Activated B cell treated with CpG ODN at 0.5 μM for 24 hours (primary cell): ENCODE measurements around the gene ADARB1. TPM values are rescaled to one million over a fixed set of nuclear protein-coding genes. Genes with fewer than 3 reads are reported as not detected.

Experiments
- ATAC-seq: fragments of 200-7000 bp; cut with Tn5 transposase; one replicate; pipeline ENCODE4 v1.10.0; 2021; ENCODE audit warnings: low read depth, mild to moderate bottlenecking, moderate library complexity
- CTCF ChIA-PET: fragments of 350-600 bp; sonication (Branson Sonifier 250); formaldehyde crosslinking; loops from one replicate; lab custom pipeline; 2021; ENCODE audit warnings: antibody characterized with exemption; lab: Charles Lee
- POLR2A ChIA-PET: fragments of 350-600 bp; sonication (Branson Sonifier 250); formaldehyde crosslinking; loops from one replicate; lab custom pipeline; 2021; ENCODE audit warnings: antibody characterized with exemption; lab: Charles Lee
- DNase-seq: peaks from one replicate; pipeline ENCODE4 v3.0.0; 2022
- H3K27ac Mint-ChIP-seq: one replicate; pipeline ENCODE4 v1.8.0; 2020; ENCODE audit warnings: mixed read lengths
- H3K27me3 Mint-ChIP-seq: one replicate; pipeline ENCODE4 v1.8.0; 2021; ENCODE audit warnings: mixed read lengths
- H3K36me3 Mint-ChIP-seq: one replicate; pipeline ENCODE4 v1.8.0; 2021; ENCODE audit warnings: low read depth, mixed read lengths
- H3K4me1 Mint-ChIP-seq: one replicate; pipeline ENCODE4 v1.8.0; 2021; ENCODE audit warnings: mixed read lengths
- H3K4me3 Mint-ChIP-seq: one replicate; pipeline ENCODE4 v1.8.0; 2020; ENCODE audit warnings: mild to moderate bottlenecking, mixed read lengths
- H3K9me3 Mint-ChIP-seq: one replicate; pipeline ENCODE4 v1.8.0; 2020; ENCODE audit warnings: mixed read lengths
- intact Hi-C: fragments of 100-400 bp; cut with micrococcal nuclease; formaldehyde crosslinking; loops from one replicate; pipeline ENCODE4 v1.15.1; 2024
- total RNA-seq: library from RNA; stranded (reverse); gene quantifications from 2 replicates; pipeline ENCODE4 v1.2.3, GENCODE V29; 2022
- TF ChIP-seq, protein P1 (sequence below): fragments of 200-600 bp; IDR thresholded peaks from one replicate; pipeline ENCODE4 v1.8.0; 2022; ENCODE audit warnings: antibody characterized with exemption, mild to moderate bottlenecking

The ADARB1 gene
- total RNA-seq, 1 donor from 2014 or later = 22.6 TPM

DNA sequence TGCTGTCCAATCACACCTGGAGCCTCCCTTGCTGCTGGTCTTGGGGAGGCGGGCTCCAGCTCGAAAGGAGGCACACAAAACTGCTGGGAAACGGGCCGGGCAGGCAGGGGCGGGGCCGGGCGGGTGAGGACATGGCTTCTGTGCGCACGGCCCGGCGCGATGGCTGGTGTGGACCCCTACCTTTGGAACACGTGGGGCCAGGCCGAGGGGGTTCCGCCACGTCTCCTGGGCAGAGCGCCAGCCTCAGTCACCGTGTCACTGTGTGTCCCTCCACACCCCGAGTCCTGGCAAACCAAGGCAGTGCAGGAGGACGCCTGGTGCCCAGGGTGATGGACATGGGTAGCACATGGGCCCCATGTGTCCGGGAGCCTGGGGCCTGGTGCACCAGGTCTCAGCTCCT lies 42.0 kb upstream of the ADARB1 start:
- no peak for DNase-seq
- peaks cover 4% of the 10 kb centered on the region for H3K4me1 Mint-ChIP-seq
- ChIA-PET CTCF (no interaction called here), POLR2A (no interaction called here)
- H3K27ac Mint-ChIP-seq = no peak overlapping the region
- peaks cover 7% of the 10 kb centered on the region for H3K27me3 Mint-ChIP-seq
- intact Hi-C loops = no loop called here
- no peaks in the 10 kb centered on the region for H3K36me3 Mint-ChIP-seq
- no peak overlapping the region for H3K4me3 Mint-ChIP-seq
- no peak for ATAC-seq
- TF ChIP-seq, protein P1, sequence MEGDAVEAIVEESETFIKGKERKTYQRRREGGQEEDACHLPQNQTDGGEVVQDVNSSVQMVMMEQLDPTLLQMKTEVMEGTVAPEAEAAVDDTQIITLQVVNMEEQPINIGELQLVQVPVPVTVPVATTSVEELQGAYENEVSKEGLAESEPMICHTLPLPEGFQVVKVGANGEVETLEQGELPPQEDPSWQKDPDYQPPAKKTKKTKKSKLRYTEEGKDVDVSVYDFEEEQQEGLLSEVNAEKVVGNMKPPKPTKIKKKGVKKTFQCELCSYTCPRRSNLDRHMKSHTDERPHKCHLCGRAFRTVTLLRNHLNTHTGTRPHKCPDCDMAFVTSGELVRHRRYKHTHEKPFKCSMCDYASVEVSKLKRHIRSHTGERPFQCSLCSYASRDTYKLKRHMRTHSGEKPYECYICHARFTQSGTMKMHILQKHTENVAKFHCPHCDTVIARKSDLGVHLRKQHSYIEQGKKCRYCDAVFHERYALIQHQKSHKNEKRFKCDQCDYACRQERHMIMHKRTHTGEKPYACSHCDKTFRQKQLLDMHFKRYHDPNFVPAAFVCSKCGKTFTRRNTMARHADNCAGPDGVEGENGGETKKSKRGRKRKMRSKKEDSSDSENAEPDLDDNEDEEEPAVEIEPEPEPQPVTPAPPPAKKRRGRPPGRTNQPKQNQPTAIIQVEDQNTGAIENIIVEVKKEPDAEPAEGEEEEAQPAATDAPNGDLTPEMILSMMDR = no peak
- peaks cover 10% of the 10 kb centered on the region for H3K9me3 Mint-ChIP-seq

DNA sequence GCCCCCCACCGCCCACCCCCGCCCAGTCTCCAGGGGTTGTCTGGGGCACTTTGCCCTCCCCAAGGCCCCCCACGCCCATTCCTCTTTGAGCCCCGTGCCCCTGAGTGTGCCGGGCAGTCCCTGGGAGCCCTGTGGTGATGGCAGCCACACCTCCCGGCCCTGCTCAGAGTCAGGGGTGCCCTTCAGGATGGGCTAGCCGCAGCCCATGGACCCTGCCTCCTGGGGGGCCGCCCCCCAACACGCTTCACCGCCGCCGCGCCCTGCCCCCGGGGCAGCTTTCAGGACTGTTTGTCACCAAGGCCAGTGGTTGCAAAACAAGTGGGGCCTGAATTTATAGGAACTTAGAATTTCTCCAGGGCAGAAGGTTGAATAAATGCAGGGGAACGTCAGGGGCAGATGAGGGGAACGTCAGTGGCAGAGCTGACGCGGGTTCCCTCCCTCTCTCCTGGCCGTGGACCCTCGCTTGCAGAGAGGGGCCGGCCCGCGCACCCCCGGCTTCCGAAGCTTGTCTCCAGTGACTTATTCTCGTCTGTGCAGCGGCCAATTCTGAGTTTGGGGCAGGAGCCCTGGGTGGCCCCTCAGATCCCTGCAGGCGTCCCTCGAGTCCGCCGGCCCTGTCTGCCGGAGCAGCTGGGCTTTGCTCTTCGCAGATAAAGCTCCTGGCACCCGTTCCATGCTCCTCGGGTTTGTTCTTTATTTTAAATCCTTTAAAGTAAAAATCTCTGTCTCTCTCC lies 41.2 kb upstream of the ADARB1 start:
- TF ChIP-seq, protein P1 = no peak
- Mint-ChIP-seq H3K4me3 (no peak overlapping the region), H3K27me3 (peaks cover 7% of the 10 kb centered on the region), H3K4me1 (peaks cover 7% of the 10 kb centered on the region), H3K36me3 (no peaks in the 10 kb centered on the region), H3K9me3 (peaks cover 10% of the 10 kb centered on the region), H3K27ac (no peak overlapping the region)
- intact Hi-C loops = no loop called here
- DNase-seq = no peak
- ATAC-seq = no peak
- ChIA-PET CTCF (no interaction called here), POLR2A (no interaction called here)

DNA sequence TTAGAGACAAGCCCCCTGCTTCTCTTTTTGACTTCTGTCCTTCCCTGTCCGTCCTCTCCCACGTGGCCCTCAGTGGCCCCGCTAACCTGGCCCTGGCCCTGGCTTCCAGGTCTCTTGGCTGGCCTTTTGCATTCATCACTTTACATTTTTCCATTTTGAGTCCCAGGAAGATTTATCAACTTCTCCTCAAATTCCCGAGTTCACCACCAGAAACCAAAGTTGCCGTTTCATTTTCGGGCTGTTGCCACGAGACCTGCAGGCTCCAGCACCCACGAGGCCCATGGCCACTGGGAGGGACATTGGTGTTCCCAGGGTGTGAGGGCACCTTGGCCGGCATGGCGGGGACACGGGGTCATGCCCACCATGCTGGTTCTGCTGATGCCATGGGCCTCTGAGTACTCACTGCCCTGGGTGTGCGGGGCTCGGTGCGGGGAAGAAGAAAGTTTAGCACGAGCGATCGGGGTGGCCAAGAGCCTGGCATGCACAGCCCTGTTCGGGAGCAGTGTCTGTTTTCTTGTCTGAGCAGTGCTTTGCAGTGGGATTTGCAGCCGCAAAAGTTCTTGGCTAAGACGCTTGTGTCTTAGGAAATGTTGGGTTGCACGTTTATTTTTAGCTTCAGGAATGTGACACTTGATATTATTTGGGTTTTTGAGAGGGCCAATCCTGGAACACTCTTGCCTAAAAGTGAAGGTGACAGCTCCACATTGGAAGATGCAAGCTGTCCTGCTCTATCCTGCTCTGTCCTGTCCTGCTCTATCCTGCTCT lies 40.4 kb upstream of the ADARB1 start:
- ChIA-PET POLR2A (no interaction called here), CTCF (no interaction called here)
- DNase-seq = no peak

DNA sequence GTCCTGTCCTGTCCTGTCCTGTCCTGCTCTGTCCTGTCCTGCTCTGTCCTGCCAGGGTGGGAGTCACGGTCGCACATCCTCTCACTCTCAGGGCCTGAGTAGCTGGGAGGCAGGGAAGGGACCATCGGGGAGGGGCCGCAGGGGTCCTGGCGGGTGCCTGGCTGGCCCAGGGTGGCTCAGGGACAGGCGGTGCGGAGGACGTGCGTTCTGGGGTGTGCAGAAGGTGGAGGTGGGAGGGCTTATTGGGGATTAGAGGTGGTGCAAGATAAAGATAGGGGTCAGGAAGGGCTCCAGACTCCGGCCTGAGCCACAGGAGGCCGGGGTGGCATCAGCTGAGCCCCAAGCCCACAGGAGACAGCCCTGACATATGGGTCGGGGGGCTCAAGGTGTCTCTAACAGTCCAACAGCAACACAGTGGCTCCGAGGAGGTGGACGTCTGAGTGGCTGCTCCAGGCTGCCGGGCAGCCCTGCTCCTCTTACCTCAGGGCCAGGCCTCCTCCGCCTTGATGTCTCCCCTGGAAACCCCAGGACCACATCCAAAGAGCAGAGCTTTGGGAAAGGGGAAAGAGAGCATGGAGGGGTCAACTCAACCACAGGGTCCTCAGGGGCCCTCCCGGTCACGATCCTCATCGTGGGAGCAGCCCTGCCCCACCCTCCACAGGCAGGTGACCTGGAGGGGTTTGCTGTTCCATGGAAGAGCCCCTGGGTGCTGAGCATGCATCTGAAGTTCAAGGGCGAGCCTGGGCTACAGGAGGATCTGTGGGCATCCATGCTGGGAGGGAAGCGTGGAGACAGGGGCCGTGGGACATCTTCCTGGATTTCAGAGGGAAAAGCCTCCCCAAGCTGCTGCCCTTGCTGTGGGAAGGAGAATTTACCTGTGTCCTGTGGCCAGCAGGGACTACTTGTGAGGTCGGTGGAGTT lies 39.6 kb upstream of the ADARB1 start:
- TF ChIP-seq, protein P1 = no peak
- intact Hi-C loops = no loop called here
- ATAC-seq = no peak

More for the DNA sequence above, 40.4 kb upstream of the ADARB1 start:
- peaks cover 7% of the 10 kb centered on the region for H3K27me3 Mint-ChIP-seq
- intact Hi-C loops = no loop called here
- no peaks in the 10 kb centered on the region for H3K36me3 Mint-ChIP-seq
- no peak overlapping the region for H3K4me3 Mint-ChIP-seq
- ATAC-seq = no peak
- peaks cover 11% of the 10 kb centered on the region for H3K4me1 Mint-ChIP-seq
- H3K27ac Mint-ChIP-seq = no peak overlapping the region
- TF ChIP-seq, protein P1 = no peak
- H3K9me3 Mint-ChIP-seq = peaks cover 10% of the 10 kb centered on the region

More for the DNA sequence above, 39.6 kb upstream of the ADARB1 start:
- Mint-ChIP-seq H3K9me3 (peaks cover 10% of the 10 kb centered on the region), H3K4me3 (no peak overlapping the region), H3K27ac (no peak overlapping the region), H3K36me3 (no peaks in the 10 kb centered on the region), H3K4me1 (peaks cover 16% of the 10 kb centered on the region), H3K27me3 (peaks cover 7% of the 10 kb centered on the region)
- ChIA-PET CTCF (no interaction called here), POLR2A (no interaction called here)
- DNase-seq = no peak
